Renal pelvis (tissue), 4 donors: ENCODE data around the gene THADA. TPM values are rescaled to one million over a fixed set of nuclear protein-coding genes. Genes with fewer than 3 reads are reported as not detected.

ENCODE experiments used
- DNase-seq: peaks from one replicate; pipeline ENCODE4 v3.0.0-alpha.2; 2013
- polyA plus RNA-seq, 3 donors: library from polyadenylated mRNA; unstranded; fragments of 120-200 nt; gene quantifications; one replicate each; pipeline ENCODE4 v1.2.1, GENCODE V29; 2013; ENCODE audit not compliant: insufficient read length in 3 of 3

The THADA gene
- polyA plus RNA-seq, 3 donors, result 32.4 to 42.0 (median 39.2) TPM

DNA sequence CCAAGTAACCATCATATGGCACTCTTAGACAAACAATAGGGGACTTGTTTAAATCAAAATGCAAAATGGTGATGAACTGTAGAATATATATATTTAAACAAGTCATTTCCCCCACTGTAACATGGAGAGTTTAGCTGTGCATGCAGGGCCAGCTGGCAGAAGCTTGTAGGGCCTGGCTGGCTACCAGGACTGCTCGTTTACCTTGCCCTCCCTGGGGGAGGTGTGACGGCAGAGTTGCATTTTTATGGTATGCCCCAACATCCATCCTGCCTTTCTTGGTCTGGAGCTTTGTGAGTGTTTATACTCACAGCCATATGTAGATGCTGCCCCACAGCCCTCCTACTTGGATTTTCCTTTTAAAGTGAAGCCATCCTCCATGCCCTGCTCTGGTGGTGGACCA lies 267.7 kb downstream of the THADA start:
- DNase-seq, result no peak

DNA sequence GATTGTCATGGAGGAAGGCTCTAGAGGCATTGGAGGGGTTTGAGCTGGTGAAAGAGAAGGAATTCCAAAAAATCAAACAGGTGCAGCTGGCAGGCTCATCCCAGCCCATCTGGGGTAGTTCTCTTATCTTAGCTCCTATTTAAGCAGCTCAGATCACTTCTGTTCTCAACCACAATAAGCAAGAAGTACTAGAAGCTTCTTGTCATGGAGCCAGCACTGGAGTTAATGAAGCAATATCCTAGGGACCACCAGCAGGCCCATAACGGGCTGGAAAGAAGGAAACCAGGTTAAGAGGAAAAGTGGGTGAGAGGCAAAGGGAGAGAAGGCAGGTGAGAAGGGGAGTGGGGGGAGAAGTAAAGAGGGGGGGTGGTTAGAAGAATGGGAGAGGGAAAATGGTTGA lies 268.7 kb downstream of the THADA start:
- no peak for DNase-seq

- no peak for DNase-seq
These were observed 269.6 kb downstream of the THADA start for GRCh38 chr2:43326101-43326825.

DNA sequence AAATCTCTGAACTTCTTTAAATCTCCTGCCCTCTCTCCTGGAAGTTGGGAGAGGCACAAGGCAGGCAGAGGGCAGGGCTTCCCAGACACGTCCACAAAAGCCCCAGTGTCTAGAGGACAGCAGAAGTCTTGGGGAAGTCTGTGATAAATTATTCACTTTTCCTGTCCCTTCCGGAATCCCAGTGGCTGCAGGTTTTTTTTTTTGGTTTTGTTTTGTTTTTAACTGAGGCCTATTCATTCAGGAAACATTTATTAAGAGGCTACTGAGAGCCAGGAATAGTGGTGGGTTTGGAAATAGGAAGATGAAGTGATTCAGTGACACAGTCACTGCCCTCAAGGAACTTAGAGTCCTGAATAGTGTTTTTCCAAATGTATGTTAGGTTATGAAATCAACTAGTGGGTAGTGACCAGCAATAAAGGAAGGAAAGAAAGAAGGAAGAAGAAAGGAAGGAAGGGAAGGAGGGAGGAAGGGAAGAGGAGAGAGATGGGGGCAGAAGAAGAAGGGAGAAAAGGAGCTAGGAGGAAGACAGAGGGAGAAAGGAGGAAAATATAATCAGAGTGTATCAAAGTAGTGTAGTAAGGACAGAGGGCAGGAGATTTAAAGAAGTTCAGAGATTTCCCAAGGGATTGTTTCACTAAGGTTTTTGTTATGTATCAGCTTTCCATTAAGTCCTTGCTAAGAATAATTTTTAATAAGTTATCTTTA lies 270.6 kb downstream of the THADA start:
- no peak for DNase-seq

- DNase-seq, result peak; percentile 66
These were observed 271.4 kb downstream of the THADA start for GRCh38 chr2:43324259-43325106.

DNA sequence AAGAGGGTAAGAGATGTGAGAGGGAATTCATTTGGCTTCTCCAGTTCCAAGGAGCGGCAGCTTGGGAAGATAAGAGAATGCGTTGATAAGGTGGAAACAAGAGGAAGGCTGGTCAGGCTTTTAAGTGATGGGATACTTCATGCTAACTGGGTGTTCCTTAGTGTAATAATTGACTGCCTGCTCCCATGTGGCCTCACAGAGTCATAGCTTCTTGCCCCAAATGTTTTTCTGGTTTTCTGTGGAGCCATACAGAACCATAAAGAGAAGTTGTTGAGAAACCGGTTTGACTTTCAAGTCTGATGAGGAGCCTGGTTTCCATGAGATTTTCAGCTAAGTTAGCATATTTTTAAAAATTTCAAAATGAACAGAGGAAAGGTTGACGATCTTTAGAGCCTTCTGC lies 272.0 kb downstream of the THADA start:
- DNase-seq, result no peak

- no peak for DNase-seq
These were observed 274.4 kb downstream of the THADA start for GRCh38 chr2:43321446-43321845.

- no peak for DNase-seq
These were observed 276.3 kb downstream of the THADA start for GRCh38 chr2:43319541-43319940.

DNA sequence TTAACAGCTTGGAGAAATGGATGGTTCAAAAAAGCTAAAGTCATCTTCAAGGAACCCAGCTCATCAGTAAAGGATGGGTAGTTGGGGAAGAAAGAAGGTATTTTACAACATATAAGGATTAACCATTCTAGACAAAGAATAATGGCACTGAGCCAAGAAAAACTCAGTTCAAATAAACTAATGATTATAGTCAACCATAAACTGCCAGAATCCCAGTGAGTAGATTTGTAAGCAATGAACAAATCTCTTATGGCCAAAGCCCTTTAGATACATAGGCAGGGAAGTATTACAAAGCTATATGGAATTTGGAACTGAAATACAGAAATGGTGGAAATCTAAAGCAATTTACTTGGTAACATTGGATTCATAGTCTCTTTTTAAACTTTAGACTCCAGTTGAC lies 277.0 kb downstream of the THADA start:
- DNase-seq, result no peak

DNA sequence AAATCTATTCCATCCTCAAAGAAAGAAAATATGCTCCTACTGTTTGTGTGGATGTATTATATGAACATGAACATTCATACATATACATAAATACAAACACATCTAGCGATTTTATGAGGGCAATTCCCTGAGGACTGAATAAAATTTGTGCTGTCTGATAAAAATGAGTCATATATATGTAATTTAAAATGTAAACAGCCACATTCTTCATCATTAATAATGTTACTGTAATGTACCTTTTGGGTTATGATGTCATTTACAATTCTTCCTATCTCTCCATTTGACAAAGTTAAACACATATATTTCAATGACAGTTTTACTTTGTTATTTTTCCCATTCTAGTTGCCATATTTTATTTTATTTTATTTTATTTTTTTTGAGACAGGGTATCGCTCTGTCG lies 278.2 kb downstream of the THADA start:
- DNase-seq, result no peak

GRCh38 chr2:43317194-43317593 lies 278.6 kb downstream of the THADA start:
- DNase-seq, result no peak

GRCh38 chr2:43315482-43315881 lies 280.4 kb downstream of the THADA start:
- DNase-seq, result no peak

GRCh38 chr2:43314299-43314927 lies 281.4 kb downstream of the THADA start:
- DNase-seq, result no peak

DNA sequence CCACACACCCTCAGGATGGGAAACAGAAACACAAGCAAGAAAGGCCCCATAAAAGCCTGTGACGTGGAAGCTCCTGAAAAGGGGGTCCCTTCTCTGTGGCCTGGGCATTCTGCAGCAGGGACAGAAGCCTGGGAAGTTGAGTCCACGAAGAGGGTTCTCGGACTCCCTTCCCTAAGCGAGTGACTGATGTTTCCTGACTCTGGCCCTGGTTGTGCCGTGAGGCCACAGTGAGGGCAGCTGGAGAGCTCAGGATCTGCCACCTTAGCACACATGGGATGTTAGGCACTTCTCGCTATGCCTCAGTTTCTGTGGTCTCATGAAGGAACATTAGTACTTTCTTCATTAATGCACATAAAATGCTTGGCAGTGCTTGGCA lies 282.2 kb downstream of the THADA start:
- DNase-seq, result no peak

DNA sequence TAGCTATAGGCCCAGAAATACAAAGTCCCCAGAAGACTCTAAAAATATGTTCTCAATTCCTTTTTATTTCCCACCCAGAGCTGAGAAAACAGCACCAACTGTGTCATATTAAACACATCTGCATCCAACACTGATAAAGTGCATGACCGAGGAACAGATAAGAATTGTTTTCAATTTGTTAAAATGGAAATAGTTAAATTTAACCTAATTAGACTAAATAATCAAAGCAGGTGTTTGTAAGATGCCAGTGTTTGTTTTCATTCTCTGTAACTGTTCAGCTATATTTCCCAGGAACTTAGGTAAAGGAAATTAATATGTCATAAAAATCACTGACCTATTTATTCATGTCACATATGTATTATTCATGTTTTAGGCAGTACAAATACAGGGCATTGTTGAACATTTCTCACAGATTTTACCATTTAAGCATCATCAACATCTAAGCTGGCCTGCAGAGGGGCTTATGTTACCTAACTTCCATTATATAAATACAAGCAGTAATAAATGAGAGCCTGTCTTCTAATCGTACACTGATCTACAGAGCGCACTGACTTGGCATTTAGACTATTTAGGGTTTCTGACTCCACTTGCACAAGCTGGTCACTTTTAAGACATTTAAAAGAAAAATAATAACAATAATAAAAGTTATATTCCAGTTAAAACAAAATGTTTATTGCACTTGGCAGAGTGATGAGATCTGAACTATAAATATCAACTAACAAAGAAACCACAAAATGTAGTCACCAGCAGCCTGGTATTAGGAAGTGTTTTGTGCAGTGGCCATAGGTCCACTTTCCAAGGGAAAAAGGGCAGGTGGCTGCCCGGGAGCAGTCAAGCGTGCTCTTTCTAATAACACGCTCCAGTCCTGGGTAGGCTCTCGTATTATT lies 282.8 kb downstream of the THADA start:
- DNase-seq, result peak; percentile 43

- DNase-seq, result no peak
These were observed 284.6 kb downstream of the THADA start for GRCh38 chr2:43311276-43311675.

- no peak for DNase-seq
These were observed 285.9 kb downstream of the THADA start for GRCh38 chr2:43309935-43310334.

- no peak for DNase-seq
These were observed 287.9 kb downstream of the THADA start for GRCh38 chr2:43307973-43308372.

DNA sequence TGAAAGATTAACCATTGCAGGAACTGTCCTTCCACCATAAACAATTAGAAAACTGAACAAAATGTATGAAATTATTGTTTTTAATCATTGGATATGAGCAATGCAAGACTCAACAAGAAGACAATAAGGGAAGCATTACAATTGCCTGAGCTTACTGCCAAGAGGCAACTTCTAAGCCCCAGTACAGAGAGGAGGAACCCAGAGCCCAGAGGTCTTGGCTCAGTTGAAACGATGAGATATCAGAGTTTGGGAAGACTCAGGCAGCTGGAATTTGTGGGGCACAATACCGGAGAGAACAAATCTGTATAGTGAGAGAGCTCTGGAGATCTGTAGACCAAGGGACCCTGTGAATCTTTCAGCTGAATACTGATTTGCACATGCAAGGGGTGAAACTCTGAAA lies 288.8 kb downstream of the THADA start:
- DNase-seq, result no peak

- no peak for DNase-seq
These were observed 289.6 kb downstream of the THADA start for GRCh38 chr2:43306197-43306596.

DNA sequence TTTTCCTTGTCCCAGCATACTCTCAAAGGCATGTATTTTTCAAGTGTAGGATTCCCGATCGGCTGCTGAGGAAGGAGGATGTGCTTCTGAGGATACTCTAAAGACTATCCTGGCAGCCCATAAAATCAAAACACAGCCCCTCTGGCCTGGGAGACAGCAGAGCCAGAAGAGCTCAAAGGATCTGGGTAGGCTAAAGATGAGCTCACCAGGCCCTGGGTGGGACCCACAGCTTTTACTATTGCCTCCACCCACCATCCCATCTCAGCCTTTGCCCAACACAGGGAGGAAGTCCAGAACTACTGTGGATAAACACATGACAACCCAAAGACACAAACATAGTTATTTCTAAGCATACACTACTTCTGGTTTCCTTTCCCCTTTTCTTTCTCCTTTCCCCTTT lies 290.3 kb downstream of the THADA start:
- DNase-seq, result no peak
